Cardiac muscle cell (in vitro differentiated cells and primary cell): Measurements from ENCODE around the gene ALDH1L1. TPM values are rescaled to one million over a fixed set of nuclear protein-coding genes. Genes with fewer than 3 reads are reported as not detected.

Source experiments
- DNase-seq, 2 donors: peaks; one replicate each; pipeline versions ENCODE4 v3.0.0 to v3.0.0-alpha.2; 2010 to 2017; ENCODE audit warnings: low read depth in 1 of 2, low spot score in 1 of 2
- H3K27ac ChIP-seq: fragments of 200-600 bp; sonication (generic); 2 replicates; pipeline ENCODE4 v1.5.1; 2016
- H3K27me3 ChIP-seq: fragments of 200-600 bp; sonication (generic); 2 replicates; pipeline ENCODE4 v1.6.0; 2016; ENCODE audit warnings: control low read depth
- H3K36me3 ChIP-seq: fragments of 200-600 bp; sonication (generic); 2 replicates; pipeline ENCODE4 v1.5.1; 2016; ENCODE audit warnings: control low read depth
- H3K4me1 ChIP-seq: fragments of 200-600 bp; sonication (generic); 2 replicates; pipeline ENCODE4 v1.8.1; 2017; ENCODE audit warnings: low read depth, mild to moderate bottlenecking, mixed run types
- H3K4me3 ChIP-seq: fragments of 200-600 bp; sonication (generic); 2 replicates; pipeline ENCODE4 v1.5.1; 2016; ENCODE audit warnings: mild to moderate bottlenecking
- H3K9me3 ChIP-seq: fragments of 200-600 bp; sonication (generic); 2 replicates; pipeline ENCODE4 v1.5.1; 2017; ENCODE audit warnings: low read depth, mild to moderate bottlenecking, control low read depth
- CTCF ChIP-seq: IDR thresholded peaks from 2 replicates; pipeline ENCODE4 v1.5.1; 2012; ENCODE audit warnings: low read depth, mild to moderate bottlenecking, low read length
- polyA plus RNA-seq: library from polyadenylated mRNA; unstranded; fragments of >200 nt; fragmentation: Nextera tagmentation; extraction: Ambion mirVana; gene quantifications from 2 replicates; pipeline ENCODE4 v1.2.1, GENCODE V29; 2016
- total RNA-seq: library from RNA; depleted of rRNA; stranded (reverse); fragments of >200 nt; gene quantifications from 2 replicates; pipeline ENCODE4 v1.2.3, GENCODE V29; 2016

The ALDH1L1 gene
- total and polyA plus RNA-seq, 2 experiments from 2014 or later = 0.98 to 2.6 TPM

GRCh38 chr3:126057501-126057819, 122.9 kb downstream of the ALDH1L1 start:
- H3K9me3 ChIP-seq = no peaks in the 10 kb centered on the region
- no peaks in the 10 kb centered on the region for H3K36me3 ChIP-seq
- DNase-seq = no peak
- no peak for TF ChIP-seq CTCF
- peaks cover 12% of the 10 kb centered on the region for H3K4me1 ChIP-seq
- no peak overlapping the region for H3K27ac ChIP-seq
- H3K4me3 ChIP-seq = no peak overlapping the region
- H3K27me3 ChIP-seq = no peaks in the 10 kb centered on the region

GRCh38 chr3:126056681-126057500, 123.5 kb downstream of the ALDH1L1 start:
- H3K36me3 ChIP-seq = no peaks in the 10 kb centered on the region
- no peaks in the 10 kb centered on the region for H3K27me3 ChIP-seq
- TF ChIP-seq CTCF = no peak
- no peaks in the 10 kb centered on the region for H3K9me3 ChIP-seq
- no peak for DNase-seq
- no peak overlapping the region for H3K4me3 ChIP-seq
- no peak overlapping the region for H3K27ac ChIP-seq
- peaks cover 12% of the 10 kb centered on the region for H3K4me1 ChIP-seq

GRCh38 chr3:126056088-126056487, 124.3 kb downstream of the ALDH1L1 start:
- no peak overlapping the region for H3K27ac ChIP-seq
- no peak overlapping the region for H3K4me3 ChIP-seq
- no peaks in the 10 kb centered on the region for H3K36me3 ChIP-seq
- peaks cover 12% of the 10 kb centered on the region for H3K4me1 ChIP-seq
- DNase-seq = no peak
- no peak for TF ChIP-seq CTCF
- H3K9me3 ChIP-seq = no peaks in the 10 kb centered on the region
- no peaks in the 10 kb centered on the region for H3K27me3 ChIP-seq

GRCh38 chr3:126054870-126055269, 125.5 kb downstream of the ALDH1L1 start:
- DNase-seq = no peak
- no peaks in the 10 kb centered on the region for H3K36me3 ChIP-seq

GRCh38 chr3:126053949-126054569, 126.3 kb downstream of the ALDH1L1 start:
- Histone ChIP-seq H3K27me3 (no peaks in the 10 kb centered on the region), H3K9me3 (no peaks in the 10 kb centered on the region), H3K4me3 (no peak overlapping the region), H3K4me1 (no peaks in the 10 kb centered on the region), H3K27ac (no peak overlapping the region), H3K36me3 (no peaks in the 10 kb centered on the region)
- no peak for DNase-seq
- TF ChIP-seq CTCF = no peak

More at GRCh38 chr3:126054870-126055269, 125.5 kb downstream of the ALDH1L1 start:
- no peaks in the 10 kb centered on the region for H3K9me3 ChIP-seq
- no peak overlapping the region for H3K27ac ChIP-seq
- TF ChIP-seq CTCF = no peak
- peaks cover 4% of the 10 kb centered on the region for H3K4me1 ChIP-seq
- H3K4me3 ChIP-seq = no peak overlapping the region
- H3K27me3 ChIP-seq = no peaks in the 10 kb centered on the region

Other genes starting within 250 kb of the ALDH1L1 start
- gene ROPN1B, start 211.4 kb downstream of the ALDH1L1 start, total RNA-seq = not detected in 2 replicates
- gene ROPN1B, start 211.4 kb downstream of the ALDH1L1 start, polyA plus RNA-seq = not detected in 2 replicates
- 55.1 and 68.0 TPM in 2 replicates for gene SLC41A3, start 96.5 kb downstream of the ALDH1L1 start, total RNA-seq
- gene SLC41A3, start 96.5 kb downstream of the ALDH1L1 start, polyA plus RNA-seq = 33.4 and 33.9 TPM in 2 replicates
- 9.5 and 16.5 TPM in 2 replicates for gene KLF15, start 176.8 kb upstream of the ALDH1L1 start, total RNA-seq
- 0.75 and 6.3 TPM in 2 replicates for gene KLF15, start 176.8 kb upstream of the ALDH1L1 start, polyA plus RNA-seq
- not detected in 2 replicates for gene CFAP100, start 214.3 kb upstream of the ALDH1L1 start, total RNA-seq
- 0.09 TPM in 1 of 2 replicates, not detected in the other for gene CFAP100, start 214.3 kb upstream of the ALDH1L1 start, polyA plus RNA-seq